Measurements from ENCODE around the gene MECR.
"Not testable (repeated sequence)": the region's sequence is repeated elsewhere in the genome, so short reads cannot be mapped to it uniquely, and the experiment has no call there.

MECR gene

DNA sequence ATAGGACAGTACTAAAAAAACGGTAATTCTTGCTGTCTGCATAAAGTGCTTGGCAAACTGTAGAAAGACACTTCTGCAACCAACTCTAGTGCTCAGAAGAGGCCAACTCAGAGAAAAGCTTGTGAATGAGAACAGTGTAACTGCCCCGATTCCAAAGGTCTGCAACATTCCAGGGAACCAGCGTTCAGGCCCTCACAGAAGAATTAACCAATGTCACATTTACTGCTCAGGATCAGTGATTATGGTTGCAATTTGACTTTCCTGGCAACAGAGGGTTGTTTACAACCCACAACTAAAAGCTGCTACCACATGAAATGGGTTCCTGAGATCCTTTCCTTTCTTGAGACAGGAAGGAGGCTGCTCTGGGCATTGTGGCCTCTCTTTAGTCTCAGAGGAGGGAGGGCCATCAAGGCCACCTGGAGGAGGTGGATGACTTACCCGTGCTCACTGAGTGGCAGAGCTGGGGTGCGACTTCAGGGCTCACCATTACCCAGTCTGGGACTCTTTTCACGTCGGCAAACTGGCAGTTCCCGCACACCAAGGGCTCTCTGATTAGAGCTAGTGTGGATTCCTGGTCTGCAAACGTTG is 64.3 kb downstream of the MECR start:
- no peak for ATAC-seq

DNA sequence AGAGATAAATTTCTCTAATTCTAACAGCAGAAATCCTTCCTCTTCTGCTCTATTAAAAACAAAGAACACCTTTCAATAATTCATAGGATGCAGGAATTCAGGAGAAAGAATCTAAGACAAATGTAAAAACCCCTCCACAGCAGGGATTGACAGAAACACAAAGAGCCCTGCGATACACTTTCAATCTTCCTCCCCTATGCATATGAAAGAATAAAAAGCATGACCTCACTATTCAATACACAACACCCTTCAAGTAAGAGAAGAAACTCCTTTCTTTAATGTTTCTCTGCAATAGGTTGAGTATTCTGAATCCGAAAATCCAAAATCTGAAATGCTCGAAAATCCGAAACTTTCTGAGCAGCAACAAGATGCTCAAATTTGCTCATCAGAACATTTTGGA is 66.1 kb downstream of the MECR start:
- no peak for ATAC-seq

DNA sequence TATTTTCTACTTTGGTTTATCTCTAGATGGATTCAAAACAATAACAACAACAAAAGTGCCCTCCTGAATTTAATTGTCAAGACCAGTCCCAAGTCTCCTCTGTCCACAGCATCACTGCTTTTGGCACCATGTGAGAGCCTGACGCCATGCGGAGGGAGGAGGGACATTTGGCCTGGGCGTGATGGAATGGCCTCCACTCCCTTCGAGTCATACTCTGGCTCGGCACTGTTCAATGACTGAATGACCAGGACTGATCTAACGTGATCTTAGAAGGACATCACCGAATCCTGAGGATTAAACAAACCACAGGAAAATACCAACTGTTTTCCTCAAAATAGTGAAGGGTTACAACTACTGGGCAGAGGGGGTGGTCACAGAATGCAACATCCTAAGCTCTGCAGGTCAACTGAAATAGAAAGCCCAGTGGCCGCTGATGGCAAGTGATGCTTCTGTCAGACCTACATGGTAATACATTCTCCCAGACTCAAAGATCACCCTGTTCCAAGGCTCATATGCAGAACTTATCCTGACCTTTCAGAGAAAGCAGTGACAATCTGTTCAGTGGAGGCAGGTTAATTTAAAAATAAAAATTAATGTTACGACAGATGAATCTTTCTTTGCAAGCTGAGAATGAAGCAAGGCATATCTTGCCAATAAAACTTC is 68.1 kb downstream of the MECR start:
- no peak for ATAC-seq

DNA sequence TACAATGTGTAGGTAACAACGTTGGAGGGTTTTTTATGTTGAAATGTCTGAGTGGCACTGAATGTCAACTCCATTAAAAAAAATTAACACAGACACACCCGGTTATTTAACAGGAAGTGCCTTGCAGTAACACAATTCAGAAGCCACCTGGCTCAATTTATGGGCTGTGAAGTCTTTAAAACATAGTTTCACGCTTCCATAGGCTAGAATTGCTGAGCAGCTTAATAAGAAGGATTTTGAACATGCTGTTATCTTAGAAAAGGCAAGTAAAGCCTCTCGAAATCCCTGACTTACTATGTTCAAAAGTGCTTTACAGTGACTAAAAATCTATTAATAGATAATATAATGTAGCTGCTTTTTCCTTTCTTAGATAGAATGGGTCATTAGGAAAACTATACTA is 68.7 kb downstream of the MECR start:
- ATAC-seq, result no peak

DNA sequence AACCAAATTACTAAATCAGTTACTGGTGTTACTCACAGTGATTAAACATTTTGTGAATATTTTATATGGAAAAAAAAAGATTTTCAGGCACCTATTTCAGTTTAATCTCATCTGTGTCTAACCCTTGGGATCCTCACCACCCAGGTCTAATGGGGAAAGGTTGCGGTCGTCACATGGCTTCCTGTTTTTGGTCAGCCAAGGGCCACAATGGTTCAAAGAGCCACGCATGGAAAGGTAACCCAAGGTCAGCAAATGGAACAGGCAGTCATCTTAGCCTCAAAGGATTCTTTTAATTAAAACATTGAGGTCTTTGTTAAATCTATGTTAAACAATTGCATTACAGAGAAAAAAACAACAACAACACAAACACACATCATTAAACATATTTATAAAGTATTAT is 71.0 kb downstream of the MECR start:
- no peak for ATAC-seq

DNA sequence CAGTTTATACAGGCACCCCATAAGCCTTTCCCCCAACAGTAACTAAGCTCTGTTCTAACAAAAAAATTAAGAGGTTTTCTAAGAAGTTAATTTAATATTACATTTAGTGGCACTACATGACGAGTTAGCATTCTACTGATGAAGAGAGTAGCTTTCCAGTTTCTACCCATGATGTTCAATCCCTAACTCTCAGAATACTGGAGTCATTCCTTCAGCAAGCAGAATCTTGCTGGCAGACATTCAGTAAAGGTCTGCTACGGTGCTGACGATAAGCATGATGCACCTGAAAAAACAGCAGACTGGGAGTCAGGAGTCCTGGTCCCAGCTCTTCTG is 73.5 kb downstream of the MECR start:
- ATAC-seq, result no peak

DNA sequence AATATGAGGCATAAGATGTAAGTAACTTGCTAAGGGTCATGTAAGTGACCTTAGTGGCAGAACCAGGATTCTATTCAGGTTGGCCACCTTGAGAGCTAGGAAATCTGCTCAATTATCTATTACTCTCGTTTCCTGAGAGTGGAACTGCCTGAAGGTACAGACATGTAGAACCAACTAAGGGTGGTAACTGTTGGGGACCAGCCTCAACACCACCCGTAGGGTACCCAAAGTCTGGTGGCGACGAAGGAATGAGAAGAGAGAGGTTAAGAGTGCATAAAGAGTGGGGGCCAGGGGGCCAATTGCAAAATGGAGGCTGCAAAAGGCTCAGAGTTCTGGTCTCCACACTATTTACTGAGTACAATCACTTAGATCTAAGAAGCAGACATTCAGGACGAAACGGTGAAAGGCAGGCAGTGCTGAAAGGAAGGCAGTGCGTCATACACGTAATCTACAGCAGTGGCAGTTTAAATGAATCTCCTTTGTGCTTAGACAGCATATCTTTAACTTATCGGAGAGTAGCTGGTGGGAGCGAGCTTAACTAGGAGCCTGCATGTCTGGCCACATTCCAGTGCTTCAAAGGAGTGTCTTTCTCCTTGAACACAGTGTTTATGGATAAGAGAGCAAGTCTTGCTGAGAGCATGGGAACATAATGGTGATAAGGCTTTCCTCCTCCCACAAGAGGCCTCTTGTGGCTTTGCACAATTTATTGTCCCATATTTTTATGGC is 74.0 kb downstream of the MECR start:
- ATAC-seq, result no peak

DNA sequence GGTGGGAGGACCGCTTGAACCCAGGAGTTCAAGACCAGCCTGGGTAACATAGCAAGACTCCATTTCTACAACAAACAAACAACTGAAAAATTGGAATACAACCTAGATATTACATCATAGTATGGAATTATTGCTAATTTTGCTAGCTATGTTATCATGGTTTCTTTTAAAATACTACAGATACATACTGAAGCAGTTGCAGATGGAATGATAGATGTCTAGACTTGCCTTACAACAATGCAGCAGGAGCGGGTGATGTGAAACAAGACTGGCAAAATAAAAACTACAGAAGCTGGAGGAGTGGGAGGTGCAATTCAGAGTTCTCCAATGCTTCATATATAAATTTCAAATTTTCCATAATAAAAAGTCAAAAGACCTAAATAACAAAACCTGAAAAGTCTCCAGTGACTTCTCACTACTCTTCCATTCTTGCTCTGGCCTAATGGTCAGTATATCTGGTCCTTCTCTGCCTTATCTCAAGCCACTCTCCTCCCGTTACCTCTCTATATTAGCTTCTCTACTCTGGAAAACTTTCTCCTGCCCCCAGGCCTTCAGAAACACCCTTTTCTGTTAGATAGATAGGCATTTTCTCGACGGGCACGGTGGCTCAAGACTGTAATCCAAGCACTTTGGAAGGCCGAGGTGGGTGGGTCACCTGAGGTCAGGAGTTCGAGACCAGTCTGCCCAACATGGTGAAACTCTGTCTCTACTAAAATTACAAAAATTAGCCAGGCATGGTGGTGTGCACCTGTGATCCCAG is 78.5 kb downstream of the MECR start:
- ATAC-seq, result no peak

DNA sequence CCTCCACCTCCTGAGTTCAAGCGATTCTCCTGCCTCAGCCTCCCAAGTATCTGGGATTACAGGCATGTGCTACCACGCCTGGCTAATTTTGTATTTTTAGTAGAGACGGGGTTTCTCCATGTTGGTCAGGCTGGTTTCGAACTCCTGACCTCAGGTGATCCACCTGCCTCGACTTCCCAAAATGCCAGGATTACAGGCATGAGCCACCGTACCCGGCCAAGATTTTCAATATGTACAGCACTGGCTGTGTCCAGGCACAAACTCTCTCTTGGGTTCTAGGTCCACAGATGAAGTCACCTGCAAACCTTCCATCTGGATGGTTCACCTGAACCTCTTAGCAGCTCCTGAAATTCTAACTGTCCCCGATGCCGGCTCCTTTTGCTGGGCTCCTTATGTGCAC is 80.4 kb downstream of the MECR start:
- not testable (repeated sequence) for ATAC-seq

DNA sequence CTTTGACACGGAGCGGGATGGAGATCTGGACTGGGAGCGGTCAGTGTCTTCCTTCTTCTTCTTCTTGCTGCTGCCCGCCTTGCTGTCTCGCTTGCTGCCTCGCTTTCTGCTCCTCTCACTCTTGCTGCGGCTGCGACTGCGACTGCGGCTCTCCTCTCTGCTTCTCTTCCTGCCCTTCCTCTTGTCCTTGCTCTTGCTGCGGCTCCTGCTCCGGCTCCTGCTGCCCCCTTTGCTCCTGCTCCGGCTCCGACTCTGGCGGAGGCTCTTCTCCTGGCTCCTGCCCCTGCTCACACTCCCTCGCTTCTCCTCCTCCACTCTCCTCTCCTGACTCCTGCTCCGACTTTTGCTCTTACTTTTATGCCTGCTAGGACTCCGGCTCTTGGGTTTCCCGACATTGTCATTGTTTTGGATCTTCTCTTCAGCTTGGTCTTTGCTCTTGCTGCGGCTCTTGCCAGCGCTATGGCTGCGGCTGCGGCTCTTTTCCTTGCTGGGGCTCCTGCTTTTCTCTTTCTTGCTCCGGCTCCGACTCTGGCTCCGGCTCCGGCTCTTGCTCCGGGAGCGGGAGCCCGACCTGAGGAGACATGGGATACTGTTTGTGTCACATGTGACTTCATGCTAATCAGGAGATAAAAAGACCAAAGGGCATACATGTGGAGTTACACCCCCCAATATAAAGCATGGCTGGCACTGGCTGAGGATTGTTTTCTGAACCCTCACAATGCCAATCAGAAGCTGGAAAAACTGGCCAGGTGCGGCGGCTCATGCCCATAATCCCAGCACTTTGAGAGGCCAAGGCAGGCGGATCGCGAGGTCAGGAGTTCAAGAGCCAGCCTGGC is 81.9 kb downstream of the MECR start:
- ATAC-seq, result no peak

DNA sequence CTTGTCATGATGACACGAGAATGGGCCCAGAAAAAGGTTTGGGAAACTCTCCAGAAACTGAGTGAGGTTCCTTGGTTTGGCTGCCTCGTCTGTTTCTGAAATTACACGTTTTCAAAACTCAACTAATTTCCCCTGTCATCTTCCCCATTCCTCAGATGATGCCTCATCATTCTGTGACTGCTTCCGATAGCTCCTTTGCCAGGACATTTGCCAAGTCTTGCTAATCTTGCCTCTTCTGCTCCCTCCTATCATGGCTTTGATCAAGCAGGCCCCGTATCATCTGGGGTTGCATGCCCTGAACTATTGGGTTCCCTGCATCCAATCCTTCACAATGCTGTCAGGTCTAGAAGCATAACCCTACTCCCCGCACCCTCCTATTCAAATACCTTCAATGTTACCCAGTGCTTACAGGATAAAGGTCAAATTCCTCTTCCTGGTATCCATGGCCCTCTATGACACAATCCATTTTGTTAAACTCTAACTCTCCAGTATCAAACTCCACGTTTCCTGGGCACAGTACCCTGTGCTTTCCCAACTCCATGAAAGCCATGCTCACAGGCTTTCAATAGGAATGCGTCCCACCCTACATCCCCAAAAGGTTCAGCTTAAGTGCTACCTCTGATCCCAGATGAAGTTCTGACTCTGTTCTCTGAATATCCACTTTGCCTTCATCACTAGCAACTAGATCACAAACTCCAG is 84.8 kb downstream of the MECR start:
- no peak for ATAC-seq

DNA sequence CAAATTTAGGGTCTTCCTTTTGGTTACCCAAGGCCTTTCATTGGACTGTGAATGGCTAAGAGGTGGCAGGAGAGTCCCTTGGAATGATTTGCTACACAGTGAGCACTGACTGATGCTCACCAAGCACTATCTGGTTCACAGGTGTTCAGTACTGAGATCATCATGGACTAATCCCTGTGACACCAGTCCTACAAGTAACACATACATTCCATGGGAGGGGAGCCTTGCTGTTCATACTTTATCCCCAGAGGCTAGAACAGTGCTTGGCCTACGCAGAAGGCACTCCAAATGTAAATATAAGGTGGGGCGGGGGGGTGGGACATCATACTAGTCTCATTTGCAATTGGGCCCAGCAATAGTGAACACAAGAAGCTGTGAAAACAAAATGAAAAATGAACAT is 86.6 kb downstream of the MECR start:
- ATAC-seq, result no peak

DNA sequence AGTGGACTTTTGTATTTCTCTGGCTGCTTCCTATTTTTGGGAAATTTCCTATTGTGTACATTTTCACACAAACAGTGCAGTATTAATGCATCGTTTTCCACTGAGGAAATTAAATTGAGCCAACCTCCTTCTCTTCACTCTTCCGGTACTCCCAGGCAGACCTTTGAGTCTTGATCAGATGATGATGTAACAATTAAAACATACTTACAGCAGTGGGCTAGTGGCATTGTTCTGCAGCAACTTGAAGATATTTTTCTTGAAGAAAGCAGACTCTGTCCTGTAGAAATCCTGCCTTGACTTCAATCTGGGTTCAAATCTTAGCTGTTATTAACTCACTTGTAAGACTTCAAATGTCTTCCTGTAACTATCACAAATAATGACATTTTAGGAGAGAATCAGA is 88.0 kb downstream of the MECR start:
- ATAC-seq, result no peak
